Measurements from ENCODE around the gene RNF25. TPM values are rescaled to one million over a fixed set of nuclear protein-coding genes. Genes with fewer than 3 reads are reported as not detected.

RNF25 gene
- total and polyA plus RNA-seq, 2 experiments from 2014 or later: 18.3 to 22.2 TPM

DNA sequence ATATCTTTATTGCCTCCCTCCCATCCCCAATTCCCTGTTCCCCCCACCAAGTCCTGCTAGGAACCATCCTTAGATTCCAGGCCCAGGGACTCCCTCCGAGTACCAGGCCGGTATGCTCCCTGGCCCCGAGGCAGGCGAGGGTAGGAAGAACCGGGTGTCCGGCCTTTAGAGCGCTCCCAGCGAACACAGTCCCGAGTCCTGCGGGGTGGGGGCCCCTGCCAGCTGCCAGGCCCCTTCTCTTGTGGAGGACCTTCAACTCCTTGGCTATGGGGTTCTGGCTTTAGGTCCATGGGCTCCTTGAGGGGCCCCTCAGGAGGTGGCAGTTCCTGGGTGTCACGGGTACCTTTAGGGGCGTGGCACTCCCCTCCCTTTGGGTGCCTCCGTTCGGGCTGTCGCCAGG lies 7.9 kb downstream of the RNF25 start:
- H3K27ac ChIP-seq (ENCODE audit: low read depth): no peak overlapping the region
- no peaks in the 10 kb centered on the region; the same call in none of the 2 replicates for H3K79me2 ChIP-seq (replicated peaks; ENCODE audit: insufficient read depth)
- H3K9me3 Mint-ChIP-seq: no peaks in the 10 kb centered on the region
- H3K36me3 Mint-ChIP-seq (ENCODE audit: low read depth): peaks cover 62% of the 10 kb centered on the region
- H3K27ac Mint-ChIP-seq: no peak overlapping the region
- no peaks in the 10 kb centered on the region for H3F3A ChIP-seq (replicated peaks; ENCODE audit: low read depth)
- H3K36me3 ChIP-seq (ENCODE audit: insufficient read depth): peaks cover 23% of the 10 kb centered on the region
- no peaks in the 10 kb centered on the region for H3K27me3 ChIP-seq (ENCODE audit: insufficient read depth)
- no peaks in the 10 kb centered on the region for H3K9me2 ChIP-seq (ENCODE audit: insufficient read depth)
- no peak for ATAC-seq
- no peak overlapping the region for H3K4me2 ChIP-seq
- H3K4me1 ChIP-seq (ENCODE audit: insufficient read depth): peaks cover 5% of the 10 kb centered on the region
- H3K4me1 Mint-ChIP-seq: peaks cover 4% of the 10 kb centered on the region
- no peak for DNase-seq (ENCODE audit: low spot score)
- no peak overlapping the region for H3K4me3 Mint-ChIP-seq
- H4K20me1 ChIP-seq (replicated peaks; ENCODE audit: insufficient read depth): 0 out of 2 replicates have a peak, but pooled peaks cover 17% of the 10 kb centered on the region
- H3K27me3 Mint-ChIP-seq (ENCODE audit: insufficient read depth, low read depth, poor library complexity): peaks cover 2% of the 10 kb centered on the region
- H2AFZ ChIP-seq: no peak overlapping the region
- H3K4me3 ChIP-seq: no peak overlapping the region
- TF ChIP-seq, protein P1, sequence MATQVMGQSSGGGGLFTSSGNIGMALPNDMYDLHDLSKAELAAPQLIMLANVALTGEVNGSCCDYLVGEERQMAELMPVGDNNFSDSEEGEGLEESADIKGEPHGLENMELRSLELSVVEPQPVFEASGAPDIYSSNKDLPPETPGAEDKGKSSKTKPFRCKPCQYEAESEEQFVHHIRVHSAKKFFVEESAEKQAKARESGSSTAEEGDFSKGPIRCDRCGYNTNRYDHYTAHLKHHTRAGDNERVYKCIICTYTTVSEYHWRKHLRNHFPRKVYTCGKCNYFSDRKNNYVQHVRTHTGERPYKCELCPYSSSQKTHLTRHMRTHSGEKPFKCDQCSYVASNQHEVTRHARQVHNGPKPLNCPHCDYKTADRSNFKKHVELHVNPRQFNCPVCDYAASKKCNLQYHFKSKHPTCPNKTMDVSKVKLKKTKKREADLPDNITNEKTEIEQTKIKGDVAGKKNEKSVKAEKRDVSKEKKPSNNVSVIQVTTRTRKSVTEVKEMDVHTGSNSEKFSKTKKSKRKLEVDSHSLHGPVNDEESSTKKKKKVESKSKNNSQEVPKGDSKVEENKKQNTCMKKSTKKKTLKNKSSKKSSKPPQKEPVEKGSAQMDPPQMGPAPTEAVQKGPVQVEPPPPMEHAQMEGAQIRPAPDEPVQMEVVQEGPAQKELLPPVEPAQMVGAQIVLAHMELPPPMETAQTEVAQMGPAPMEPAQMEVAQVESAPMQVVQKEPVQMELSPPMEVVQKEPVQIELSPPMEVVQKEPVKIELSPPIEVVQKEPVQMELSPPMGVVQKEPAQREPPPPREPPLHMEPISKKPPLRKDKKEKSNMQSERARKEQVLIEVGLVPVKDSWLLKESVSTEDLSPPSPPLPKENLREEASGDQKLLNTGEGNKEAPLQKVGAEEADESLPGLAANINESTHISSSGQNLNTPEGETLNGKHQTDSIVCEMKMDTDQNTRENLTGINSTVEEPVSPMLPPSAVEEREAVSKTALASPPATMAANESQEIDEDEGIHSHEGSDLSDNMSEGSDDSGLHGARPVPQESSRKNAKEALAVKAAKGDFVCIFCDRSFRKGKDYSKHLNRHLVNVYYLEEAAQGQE (IDR thresholded peaks at IDR 0.05; ENCODE audit: unreplicated experiment): no peak
- TF ChIP-seq EZH2phosphoT487 (IDR thresholded peaks at IDR 0.05; ENCODE audit: unreplicated experiment) (no peak), ZNF331 (CRISPR knock-in tag; IDR thresholded peaks at IDR 0.05; ENCODE audit: low read depth) (no peak), STAT1 (IDR thresholded peaks at IDR 0.05; ENCODE audit: unreplicated experiment) (no peak), NANOG (IDR thresholded peaks at IDR 0.05; ENCODE audit: borderline replicate concordance) (no peak), JUNB (IDR thresholded peaks at IDR 0.05; ENCODE audit: unreplicated experiment) (no peak), EZH2 (IDR thresholded peaks at IDR 0.05; ENCODE audit: low read depth, unreplicated experiment) (no peak), POLR2AphosphoS5 (IDR thresholded peaks at IDR 0.05; ENCODE audit: low read depth) (no peak), CREB1 (CRISPR knock-in tag; IDR thresholded peaks at IDR 0.05; ENCODE audit: low read depth) (no peak), ZNF114 (CRISPR knock-in tag; IDR thresholded peaks at IDR 0.05) (no peak)
- TF ChIP-seq, protein P2, sequence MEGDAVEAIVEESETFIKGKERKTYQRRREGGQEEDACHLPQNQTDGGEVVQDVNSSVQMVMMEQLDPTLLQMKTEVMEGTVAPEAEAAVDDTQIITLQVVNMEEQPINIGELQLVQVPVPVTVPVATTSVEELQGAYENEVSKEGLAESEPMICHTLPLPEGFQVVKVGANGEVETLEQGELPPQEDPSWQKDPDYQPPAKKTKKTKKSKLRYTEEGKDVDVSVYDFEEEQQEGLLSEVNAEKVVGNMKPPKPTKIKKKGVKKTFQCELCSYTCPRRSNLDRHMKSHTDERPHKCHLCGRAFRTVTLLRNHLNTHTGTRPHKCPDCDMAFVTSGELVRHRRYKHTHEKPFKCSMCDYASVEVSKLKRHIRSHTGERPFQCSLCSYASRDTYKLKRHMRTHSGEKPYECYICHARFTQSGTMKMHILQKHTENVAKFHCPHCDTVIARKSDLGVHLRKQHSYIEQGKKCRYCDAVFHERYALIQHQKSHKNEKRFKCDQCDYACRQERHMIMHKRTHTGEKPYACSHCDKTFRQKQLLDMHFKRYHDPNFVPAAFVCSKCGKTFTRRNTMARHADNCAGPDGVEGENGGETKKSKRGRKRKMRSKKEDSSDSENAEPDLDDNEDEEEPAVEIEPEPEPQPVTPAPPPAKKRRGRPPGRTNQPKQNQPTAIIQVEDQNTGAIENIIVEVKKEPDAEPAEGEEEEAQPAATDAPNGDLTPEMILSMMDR (conservative IDR thresholded peaks at IDR 0.05; ENCODE audit: low read depth in 2 of 2): no peak
- TF ChIP-seq, protein P3, sequence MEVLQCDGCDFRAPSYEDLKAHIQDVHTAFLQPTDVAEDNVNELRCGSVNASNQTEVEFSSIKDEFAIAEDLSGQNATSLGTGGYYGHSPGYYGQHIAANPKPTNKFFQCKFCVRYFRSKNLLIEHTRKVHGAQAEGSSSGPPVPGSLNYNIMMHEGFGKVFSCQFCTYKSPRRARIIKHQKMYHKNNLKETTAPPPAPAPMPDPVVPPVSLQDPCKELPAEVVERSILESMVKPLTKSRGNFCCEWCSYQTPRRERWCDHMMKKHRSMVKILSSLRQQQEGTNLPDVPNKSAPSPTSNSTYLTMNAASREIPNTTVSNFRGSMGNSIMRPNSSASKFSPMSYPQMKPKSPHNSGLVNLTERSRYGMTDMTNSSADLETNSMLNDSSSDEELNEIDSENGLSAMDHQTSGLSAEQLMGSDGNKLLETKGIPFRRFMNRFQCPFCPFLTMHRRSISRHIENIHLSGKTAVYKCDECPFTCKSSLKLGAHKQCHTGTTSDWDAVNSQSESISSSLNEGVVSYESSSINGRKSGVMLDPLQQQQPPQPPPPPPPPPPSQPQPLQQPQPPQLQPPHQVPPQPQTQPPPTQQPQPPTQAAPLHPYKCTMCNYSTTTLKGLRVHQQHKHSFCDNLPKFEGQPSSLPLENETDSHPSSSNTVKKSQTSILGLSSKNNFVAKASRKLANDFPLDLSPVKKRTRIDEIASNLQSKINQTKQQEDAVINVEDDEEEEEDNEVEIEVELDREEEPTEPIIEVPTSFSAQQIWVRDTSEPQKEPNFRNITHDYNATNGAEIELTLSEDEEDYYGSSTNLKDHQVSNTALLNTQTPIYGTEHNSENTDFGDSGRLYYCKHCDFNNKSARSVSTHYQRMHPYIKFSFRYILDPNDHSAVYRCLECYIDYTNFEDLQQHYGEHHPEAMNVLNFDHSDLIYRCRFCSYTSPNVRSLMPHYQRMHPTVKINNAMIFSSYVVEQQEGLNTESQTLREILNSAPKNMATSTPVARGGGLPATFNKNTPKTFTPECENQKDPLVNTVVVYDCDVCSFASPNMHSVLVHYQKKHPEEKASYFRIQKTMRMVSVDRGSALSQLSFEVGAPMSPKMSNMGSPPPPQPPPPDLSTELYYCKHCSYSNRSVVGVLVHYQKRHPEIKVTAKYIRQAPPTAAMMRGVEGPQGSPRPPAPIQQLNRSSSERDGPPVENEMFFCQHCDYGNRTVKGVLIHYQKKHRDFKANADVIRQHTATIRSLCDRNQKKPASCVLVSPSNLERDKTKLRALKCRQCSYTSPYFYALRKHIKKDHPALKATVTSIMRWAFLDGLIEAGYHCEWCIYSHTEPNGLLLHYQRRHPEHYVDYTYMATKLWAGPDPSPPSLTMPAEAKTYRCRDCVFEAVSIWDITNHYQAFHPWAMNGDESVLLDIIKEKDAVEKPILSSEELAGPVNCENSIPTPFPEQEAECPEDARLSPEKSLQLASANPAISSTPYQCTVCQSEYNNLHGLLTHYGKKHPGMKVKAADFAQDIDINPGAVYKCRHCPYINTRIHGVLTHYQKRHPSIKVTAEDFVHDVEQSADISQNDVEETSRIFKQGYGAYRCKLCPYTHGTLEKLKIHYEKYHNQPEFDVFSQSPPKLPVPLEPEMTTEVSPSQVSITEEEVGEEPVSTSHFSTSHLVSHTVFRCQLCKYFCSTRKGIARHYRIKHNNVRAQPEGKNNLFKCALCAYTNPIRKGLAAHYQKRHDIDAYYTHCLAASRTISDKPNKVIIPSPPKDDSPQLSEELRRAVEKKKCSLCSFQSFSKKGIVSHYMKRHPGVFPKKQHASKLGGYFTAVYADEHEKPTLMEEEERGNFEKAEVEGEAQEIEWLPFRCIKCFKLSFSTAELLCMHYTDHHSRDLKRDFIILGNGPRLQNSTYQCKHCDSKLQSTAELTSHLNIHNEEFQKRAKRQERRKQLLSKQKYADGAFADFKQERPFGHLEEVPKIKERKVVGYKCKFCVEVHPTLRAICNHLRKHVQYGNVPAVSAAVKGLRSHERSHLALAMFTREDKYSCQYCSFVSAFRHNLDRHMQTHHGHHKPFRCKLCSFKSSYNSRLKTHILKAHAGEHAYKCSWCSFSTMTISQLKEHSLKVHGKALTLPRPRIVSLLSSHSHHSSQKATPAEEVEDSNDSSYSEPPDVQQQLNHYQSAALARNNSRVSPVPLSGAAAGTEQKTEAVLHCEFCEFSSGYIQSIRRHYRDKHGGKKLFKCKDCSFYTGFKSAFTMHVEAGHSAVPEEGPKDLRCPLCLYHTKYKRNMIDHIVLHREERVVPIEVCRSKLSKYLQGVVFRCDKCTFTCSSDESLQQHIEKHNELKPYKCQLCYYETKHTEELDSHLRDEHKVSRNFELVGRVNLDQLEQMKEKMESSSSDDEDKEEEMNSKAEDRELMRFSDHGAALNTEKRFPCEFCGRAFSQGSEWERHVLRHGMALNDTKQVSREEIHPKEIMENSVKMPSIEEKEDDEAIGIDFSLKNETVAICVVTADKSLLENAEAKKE (CRISPR knock-in tag; IDR thresholded peaks at IDR 0.05): no peak
- TF ChIP-seq, protein P4, sequence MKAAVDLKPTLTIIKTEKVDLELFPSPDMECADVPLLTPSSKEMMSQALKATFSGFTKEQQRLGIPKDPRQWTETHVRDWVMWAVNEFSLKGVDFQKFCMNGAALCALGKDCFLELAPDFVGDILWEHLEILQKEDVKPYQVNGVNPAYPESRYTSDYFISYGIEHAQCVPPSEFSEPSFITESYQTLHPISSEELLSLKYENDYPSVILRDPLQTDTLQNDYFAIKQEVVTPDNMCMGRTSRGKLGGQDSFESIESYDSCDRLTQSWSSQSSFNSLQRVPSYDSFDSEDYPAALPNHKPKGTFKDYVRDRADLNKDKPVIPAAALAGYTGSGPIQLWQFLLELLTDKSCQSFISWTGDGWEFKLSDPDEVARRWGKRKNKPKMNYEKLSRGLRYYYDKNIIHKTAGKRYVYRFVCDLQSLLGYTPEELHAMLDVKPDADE (IDR thresholded peaks at IDR 0.05): no peak

Measured in GM23338 (cell line).